Fibroblast of lung (primary cell): Measurements from ENCODE around the gene OR51A4. TPM values are rescaled to one million over a fixed set of nuclear protein-coding genes. Genes with fewer than 3 reads are reported as not detected.

Experiments
- DNase-seq, 2 donors: peaks; one replicate each; pipeline versions ENCODE4 v3.0.0 to v3.0.0-alpha.2; 2010; ENCODE audit warnings: low read depth in 2 of 2
- H2AFZ ChIP-seq: 2 replicates; pipeline ENCODE4 v1.5.1; 2012; ENCODE audit warnings: low read length, control low read depth, inconsistent platforms
- H3K27ac ChIP-seq: 2 replicates; pipeline ENCODE4 v1.5.1; 2011; ENCODE audit warnings: low read length, control low read depth; ENCODE audit not compliant: insufficient read depth
- H3K27me3 ChIP-seq: 2 replicates; pipeline ENCODE4 v1.5.1; 2011; ENCODE audit warnings: mild to moderate bottlenecking, low read length; ENCODE audit not compliant: control insufficient read depth, insufficient read depth
- H3K36me3 ChIP-seq: 2 replicates; pipeline ENCODE4 v1.5.1; 2011; ENCODE audit warnings: low read length; ENCODE audit not compliant: control insufficient read depth, insufficient read depth
- H3K4me1 ChIP-seq: 2 replicates; pipeline ENCODE4 v1.5.1; 2011; ENCODE audit warnings: low read length; ENCODE audit not compliant: control insufficient read depth, insufficient read depth; ENCODE audit errors: extremely low read depth
- H3K4me2 ChIP-seq: 2 replicates; pipeline ENCODE4 v1.5.1; 2011; ENCODE audit warnings: low read length, control low read depth; ENCODE audit not compliant: insufficient read depth; ENCODE audit errors: extremely low read depth
- H3K4me3 ChIP-seq, 4 experiments: fragments of 200-600 bp in 1 of 4; sonication (generic) in 1 of 4; replicated peaks in 1 of 4; 2 replicates each; pipeline ENCODE4 v1.5.1; 2011 to 2016; ENCODE audit warnings: low read length in 4 of 4, low read depth in 3 of 4, mild to moderate bottlenecking in 3 of 4, control low read depth in 2 of 4, inconsistent platforms in 1 of 4, mixed read lengths in 1 of 4; ENCODE audit not compliant: insufficient read depth in 1 of 4; ENCODE audit errors: control extremely low read depth in 1 of 4
- H3K79me2 ChIP-seq: 2 replicates; pipeline ENCODE4 v1.5.1; 2012; ENCODE audit warnings: mild to moderate bottlenecking, low read length, inconsistent platforms; ENCODE audit not compliant: control insufficient read depth, insufficient read depth
- H3K9ac ChIP-seq: 2 replicates; pipeline ENCODE4 v1.5.1; 2011; ENCODE audit warnings: mild to moderate bottlenecking, low read length, control low read depth; ENCODE audit not compliant: insufficient read depth
- H3K9me3 ChIP-seq: 2 replicates; pipeline ENCODE4 v1.5.1; 2012; ENCODE audit warnings: low read depth, low read length; ENCODE audit not compliant: control insufficient read depth, insufficient read depth
- H4K20me1 ChIP-seq: 2 replicates; pipeline ENCODE4 v1.5.1; 2011; ENCODE audit warnings: low read length; ENCODE audit not compliant: control insufficient read depth, insufficient read depth; ENCODE audit errors: extremely low read depth
- EZH2 ChIP-seq: IDR thresholded peaks from 2 replicates; pipeline ENCODE4 v1.5.1; 2012; ENCODE audit warnings: low read length, control low read depth, mild to moderate bottlenecking; ENCODE audit errors: missing control alignments
- polyA minus RNA-seq: library from RNA; depleted of rRNA, polyadenylated mRNA; stranded (reverse); fragments of >200 nt; gene quantifications from 2 replicates; pipeline ENCODE4 v1.2.3, GENCODE V29; 2011; ENCODE audit warnings: low replicate concordance
- polyA plus RNA-seq, 2 donors: library from polyadenylated mRNA; depleted of rRNA in 1 of 2; stranded (reverse) in 1 of 2; unstranded in 1 of 2; fragments of >200 nt; gene quantifications; 2 replicates each; pipeline ENCODE4 v1.2.1, GENCODE V29; 2011 to 2012; ENCODE audit warnings: missing spikeins in 1 of 2
- total RNA-seq: library from RNA; depleted of rRNA; stranded (reverse); fragments of >200 nt; gene quantifications from 2 replicates; pipeline ENCODE4 v1.2.1, GENCODE V29; 2014
- TF ChIP-seq, protein P1 (sequence below), 2 donors: IDR thresholded peaks in 1 of 2; conservative IDR thresholded peaks in 1 of 2; 1 replicate in 1 of 2; 2 replicates in 1 of 2; pipeline ENCODE4 v1.5.1; 2011 to 2012; ENCODE audit warnings: low read length in 2 of 2, control low read depth in 1 of 2, inconsistent platforms in 1 of 2, low read depth in 1 of 2, mild to moderate bottlenecking in 1 of 2

The OR51A4 gene, protein sequence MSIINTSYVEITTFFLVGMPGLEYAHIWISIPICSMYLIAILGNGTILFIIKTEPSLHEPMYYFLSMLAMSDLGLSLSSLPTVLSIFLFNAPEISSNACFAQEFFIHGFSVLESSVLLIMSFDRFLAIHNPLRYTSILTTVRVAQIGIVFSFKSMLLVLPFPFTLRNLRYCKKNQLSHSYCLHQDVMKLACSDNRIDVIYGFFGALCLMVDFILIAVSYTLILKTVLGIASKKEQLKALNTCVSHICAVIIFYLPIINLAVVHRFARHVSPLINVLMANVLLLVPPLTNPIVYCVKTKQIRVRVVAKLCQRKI
- total RNA-seq: not detected in 2 replicates
- polyA plus RNA-seq: not detected in 2 replicates
- not detected in 2 replicates for polyA plus RNA-seq (2012)
- not detected in 2 replicates for polyA minus RNA-seq

DNA sequence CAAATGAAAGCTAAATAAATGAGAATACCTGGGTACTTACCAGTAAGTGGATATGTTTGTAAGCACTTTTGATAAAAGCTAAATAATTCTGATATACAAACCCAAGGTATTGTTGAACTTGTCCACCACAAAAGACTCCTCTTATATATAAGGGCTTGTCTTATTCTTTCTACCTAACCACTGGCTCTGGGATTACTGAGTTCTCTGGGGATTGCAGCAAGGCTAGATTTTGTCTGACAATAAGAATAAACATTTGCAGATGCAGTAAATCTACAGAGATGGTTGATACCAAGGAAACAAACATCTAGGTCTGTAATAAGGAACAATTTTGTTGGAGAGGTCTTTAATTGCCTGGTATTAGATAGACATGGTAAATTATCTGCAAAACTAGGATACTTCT lies at the start of gene OR51A4:
Gene OR51A4, minus strand, starts transcription at position 101 of the 400 bp plus-strand sequence. CDS start 505 bp downstream, outside the sequence.
- Histone ChIP-seq H3K9me3 (no peaks in the 10 kb centered on the region), H3K36me3 (no peaks in the 10 kb centered on the region), H2AFZ (no peak within 1 kb of the TSS), H3K27ac (no peak within 1 kb of the TSS), H3K79me2 (no peaks in the 10 kb centered on the region), H3K4me2 (no peak within 1 kb of the TSS), H3K27me3 (no peaks in the 10 kb centered on the region), H3K9ac (no peak within 1 kb of the TSS), H3K4me1 (no peaks in the 10 kb centered on the region), H3K4me3 (no peak within 1 kb of the TSS), H4K20me1 (no peaks in the 10 kb centered on the region)
- no peak for DNase-seq
- TF ChIP-seq, protein P1, sequence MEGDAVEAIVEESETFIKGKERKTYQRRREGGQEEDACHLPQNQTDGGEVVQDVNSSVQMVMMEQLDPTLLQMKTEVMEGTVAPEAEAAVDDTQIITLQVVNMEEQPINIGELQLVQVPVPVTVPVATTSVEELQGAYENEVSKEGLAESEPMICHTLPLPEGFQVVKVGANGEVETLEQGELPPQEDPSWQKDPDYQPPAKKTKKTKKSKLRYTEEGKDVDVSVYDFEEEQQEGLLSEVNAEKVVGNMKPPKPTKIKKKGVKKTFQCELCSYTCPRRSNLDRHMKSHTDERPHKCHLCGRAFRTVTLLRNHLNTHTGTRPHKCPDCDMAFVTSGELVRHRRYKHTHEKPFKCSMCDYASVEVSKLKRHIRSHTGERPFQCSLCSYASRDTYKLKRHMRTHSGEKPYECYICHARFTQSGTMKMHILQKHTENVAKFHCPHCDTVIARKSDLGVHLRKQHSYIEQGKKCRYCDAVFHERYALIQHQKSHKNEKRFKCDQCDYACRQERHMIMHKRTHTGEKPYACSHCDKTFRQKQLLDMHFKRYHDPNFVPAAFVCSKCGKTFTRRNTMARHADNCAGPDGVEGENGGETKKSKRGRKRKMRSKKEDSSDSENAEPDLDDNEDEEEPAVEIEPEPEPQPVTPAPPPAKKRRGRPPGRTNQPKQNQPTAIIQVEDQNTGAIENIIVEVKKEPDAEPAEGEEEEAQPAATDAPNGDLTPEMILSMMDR (conservative IDR thresholded peaks at IDR 0.05 in 1 of 2, IDR thresholded peaks at IDR 0.05 in 1 of 2; ENCODE audit: low read depth in 1 of 2, low read length in 2 of 2): no peak
- no peak for TF ChIP-seq EZH2

DNA sequence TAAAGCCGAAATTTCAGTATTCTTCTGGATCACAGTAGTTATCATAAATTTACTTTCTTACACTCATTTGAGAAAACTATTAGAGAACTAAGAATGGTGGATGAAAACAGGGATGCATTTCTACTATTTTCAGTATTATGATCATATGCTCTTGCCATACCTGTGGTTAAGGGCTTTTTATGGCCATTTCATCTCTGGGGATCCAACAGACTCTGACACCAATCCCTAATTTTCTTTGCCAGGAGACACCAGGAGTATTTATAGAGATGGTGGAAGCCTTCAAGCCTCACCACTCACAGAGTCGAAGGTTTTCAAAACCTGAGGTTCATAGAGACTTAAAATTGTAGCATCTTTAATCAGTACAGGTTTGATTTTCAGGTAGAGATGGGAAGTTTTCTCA lies 47.1 kb upstream of the OR51A4 start, which contains the start of gene OR51L1:
Gene OR51L1, plus strand, starts transcription at position 301 of the 400 bp plus-strand sequence. CDS start 4,132 bp downstream, outside the sequence.
- no peaks in the 10 kb centered on the region for H3K36me3 ChIP-seq
- H3K4me2 ChIP-seq: no peak within 1 kb of the TSS
- TF ChIP-seq, protein P1 (conservative IDR thresholded peaks at IDR 0.05 in 1 of 2, IDR thresholded peaks at IDR 0.05 in 1 of 2; ENCODE audit: low read depth in 1 of 2, low read length in 2 of 2): no peak
- no peak for TF ChIP-seq EZH2
- no peaks in the 10 kb centered on the region for H3K9me3 ChIP-seq
- DNase-seq: no peak
- H3K27me3 ChIP-seq: no peaks in the 10 kb centered on the region
- no peaks in the 10 kb centered on the region for H4K20me1 ChIP-seq
- no peak within 1 kb of the TSS for H3K4me3 ChIP-seq
- H3K27ac ChIP-seq: no peak within 1 kb of the TSS
- no peak within 1 kb of the TSS for H2AFZ ChIP-seq
- no peaks in the 10 kb centered on the region for H3K79me2 ChIP-seq
- H3K4me1 ChIP-seq: no peaks in the 10 kb centered on the region
- H3K9ac ChIP-seq: no peak within 1 kb of the TSS

DNA sequence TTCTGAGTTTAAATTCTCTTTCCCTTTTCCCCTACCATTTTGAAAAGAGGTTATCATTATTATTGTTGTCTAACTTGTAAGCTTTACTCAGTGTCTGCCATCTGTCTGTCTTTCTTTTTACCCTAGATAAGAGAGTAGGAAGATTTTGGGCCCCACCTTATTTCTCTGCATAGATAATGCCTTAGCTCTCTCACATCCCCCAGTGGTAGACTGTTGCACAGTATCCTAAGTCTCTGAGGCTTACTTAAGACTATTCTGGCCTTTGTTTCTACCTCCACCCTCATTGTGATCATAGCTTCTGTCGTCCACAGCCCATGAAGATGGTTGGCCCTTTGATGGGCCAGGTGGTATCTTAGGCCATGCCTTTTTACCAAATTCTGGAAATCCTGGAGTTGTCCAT lies 43.7 kb upstream of the OR51A4 start:
- peak in 1 of 2 donors; percentile 2 for DNase-seq
- no peak overlapping the region for H2AFZ ChIP-seq
- H3K79me2 ChIP-seq: no peaks in the 10 kb centered on the region
- no peaks in the 10 kb centered on the region for H4K20me1 ChIP-seq
- no peaks in the 10 kb centered on the region for H3K36me3 ChIP-seq
- H3K27me3 ChIP-seq: no peaks in the 10 kb centered on the region
- TF ChIP-seq, protein P1 (conservative IDR thresholded peaks at IDR 0.05 in 1 of 2, IDR thresholded peaks at IDR 0.05 in 1 of 2; ENCODE audit: low read depth in 1 of 2, low read length in 2 of 2): peak in 1 of 2 donors; percentile 45
- no peak for TF ChIP-seq EZH2
- H3K4me1 ChIP-seq: no peaks in the 10 kb centered on the region
- no peak overlapping the region for H3K9ac ChIP-seq
- H3K4me3 ChIP-seq: no peak overlapping the region
- no peaks in the 10 kb centered on the region for H3K9me3 ChIP-seq
- H3K27ac ChIP-seq: no peak overlapping the region
- H3K4me2 ChIP-seq: no peak overlapping the region
